BE2C (cell line): ENCODE results near the gene HBQ1.

Experiments used
- DNase-seq: peaks from one replicate; pipeline ENCODE4 v3.0.0-alpha.2; 2020
- H3K27me3 ChIP-seq: fragments of 250-450 bp; sonication (Bioruptor Pico); 2 replicates; pipeline ENCODE4 v1.5.1; 2020; ENCODE audit warnings: mild to moderate bottlenecking
- H3K36me3 ChIP-seq: fragments of 250-450 bp; sonication (Bioruptor Pico); 2 replicates; pipeline ENCODE4 v1.5.1; 2020; ENCODE audit warnings: mild to moderate bottlenecking
- H3K4me1 ChIP-seq: fragments of 250-450 bp; sonication (Bioruptor Pico); 2 replicates; pipeline ENCODE4 v1.5.1; 2020
- H3K4me3 ChIP-seq: 2 replicates; pipeline ENCODE4 v1.5.1; 2011; ENCODE audit warnings: low read depth, low read length
- H3K9me3 ChIP-seq: fragments of 250-450 bp; sonication (Bioruptor Pico); 2 replicates; pipeline ENCODE4 v1.5.1; 2020
- TF ChIP-seq, protein P1 (sequence below): IDR thresholded peaks from 2 replicates; pipeline ENCODE4 v1.5.1; 2012; ENCODE audit warnings: mild to moderate bottlenecking, low read depth, low read length

HBQ1 gene

DNA sequence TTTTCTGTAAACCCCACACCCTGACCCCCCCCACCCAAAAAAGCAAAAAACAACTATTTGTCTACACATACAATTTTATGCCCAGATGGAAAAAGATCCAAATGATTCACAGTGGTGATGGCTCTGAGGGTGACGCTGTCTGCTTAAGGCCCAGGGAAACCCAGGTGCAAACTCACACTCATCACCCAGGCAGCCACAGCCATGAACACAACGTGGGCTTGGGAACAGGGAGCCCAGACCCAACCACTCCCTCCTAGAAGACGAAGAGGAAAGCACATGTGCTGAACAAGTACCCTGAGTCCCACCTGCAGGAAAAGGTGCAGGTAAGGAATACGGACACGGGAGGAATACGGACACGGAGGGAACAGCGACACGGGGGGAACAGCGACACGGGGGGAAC, 5.4 kb downstream of the HBQ1 start:
- Histone ChIP-seq H3K9me3 (no peaks in the 10 kb centered on the region), H3K4me1 (peaks cover 5% of the 10 kb centered on the region), H3K36me3 (peaks cover 36% of the 10 kb centered on the region), H3K4me3 (no peak overlapping the region), H3K27me3 (peaks cover 3% of the 10 kb centered on the region; the same call in 1 of the 2 replicates)
- TF ChIP-seq, protein P1, sequence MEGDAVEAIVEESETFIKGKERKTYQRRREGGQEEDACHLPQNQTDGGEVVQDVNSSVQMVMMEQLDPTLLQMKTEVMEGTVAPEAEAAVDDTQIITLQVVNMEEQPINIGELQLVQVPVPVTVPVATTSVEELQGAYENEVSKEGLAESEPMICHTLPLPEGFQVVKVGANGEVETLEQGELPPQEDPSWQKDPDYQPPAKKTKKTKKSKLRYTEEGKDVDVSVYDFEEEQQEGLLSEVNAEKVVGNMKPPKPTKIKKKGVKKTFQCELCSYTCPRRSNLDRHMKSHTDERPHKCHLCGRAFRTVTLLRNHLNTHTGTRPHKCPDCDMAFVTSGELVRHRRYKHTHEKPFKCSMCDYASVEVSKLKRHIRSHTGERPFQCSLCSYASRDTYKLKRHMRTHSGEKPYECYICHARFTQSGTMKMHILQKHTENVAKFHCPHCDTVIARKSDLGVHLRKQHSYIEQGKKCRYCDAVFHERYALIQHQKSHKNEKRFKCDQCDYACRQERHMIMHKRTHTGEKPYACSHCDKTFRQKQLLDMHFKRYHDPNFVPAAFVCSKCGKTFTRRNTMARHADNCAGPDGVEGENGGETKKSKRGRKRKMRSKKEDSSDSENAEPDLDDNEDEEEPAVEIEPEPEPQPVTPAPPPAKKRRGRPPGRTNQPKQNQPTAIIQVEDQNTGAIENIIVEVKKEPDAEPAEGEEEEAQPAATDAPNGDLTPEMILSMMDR: no peak
- DNase-seq: no peak

DNA sequence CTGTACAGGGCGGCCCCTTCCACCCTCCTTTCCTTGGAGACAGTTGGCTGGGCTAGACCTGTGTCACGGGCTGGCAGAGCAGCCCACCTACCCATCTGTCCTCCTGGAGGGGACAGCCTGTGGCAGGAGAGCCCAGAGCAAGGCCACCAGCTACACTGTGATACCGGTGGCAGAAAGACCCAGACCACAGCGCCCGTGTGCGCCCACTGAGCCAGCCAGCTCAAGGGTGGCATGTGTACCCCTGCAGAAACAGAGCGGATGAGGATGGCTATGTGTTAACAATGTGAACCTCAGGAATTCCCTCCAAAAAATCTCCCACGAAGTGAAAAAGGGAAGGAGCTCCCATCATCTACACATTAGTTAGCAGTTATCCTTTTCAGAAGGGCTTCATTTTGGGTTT, 7.1 kb downstream of the HBQ1 start:
- TF ChIP-seq, protein P1: no peak
- Histone ChIP-seq H3K36me3 (peaks cover 51% of the 10 kb centered on the region), H3K27me3 (no peaks in the 10 kb centered on the region), H3K4me1 (no peaks in the 10 kb centered on the region), H3K4me3 (no peak overlapping the region), H3K9me3 (no peaks in the 10 kb centered on the region)
- DNase-seq: no peak

DNA sequence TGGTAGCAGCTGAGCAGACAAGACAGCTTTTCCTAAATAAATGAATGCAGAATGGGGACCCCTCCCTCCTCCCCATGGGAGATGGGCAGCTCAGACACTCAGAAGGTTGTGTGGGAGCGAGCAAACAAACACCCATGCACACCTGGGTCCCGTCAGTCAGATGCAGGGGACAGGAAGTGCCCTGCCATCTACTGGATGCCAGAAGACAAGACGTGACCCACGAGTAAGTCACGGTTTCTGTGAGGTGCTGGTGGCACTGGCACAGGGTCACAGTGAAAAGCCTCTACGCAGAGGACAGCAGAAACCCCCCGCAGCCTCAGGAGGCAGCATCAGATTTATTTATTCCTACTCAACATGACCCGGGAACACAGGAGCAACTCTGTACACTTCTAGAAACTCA, 8.4 kb downstream of the HBQ1 start:
- no peaks in the 10 kb centered on the region for H3K9me3 ChIP-seq
- H3K36me3 ChIP-seq: peaks cover 64% of the 10 kb centered on the region
- no peaks in the 10 kb centered on the region for H3K4me1 ChIP-seq
- no peak overlapping the region for H3K4me3 ChIP-seq
- TF ChIP-seq, protein P1: peak; percentile 42
- H3K27me3 ChIP-seq: no peaks in the 10 kb centered on the region
- no peak for DNase-seq

DNA sequence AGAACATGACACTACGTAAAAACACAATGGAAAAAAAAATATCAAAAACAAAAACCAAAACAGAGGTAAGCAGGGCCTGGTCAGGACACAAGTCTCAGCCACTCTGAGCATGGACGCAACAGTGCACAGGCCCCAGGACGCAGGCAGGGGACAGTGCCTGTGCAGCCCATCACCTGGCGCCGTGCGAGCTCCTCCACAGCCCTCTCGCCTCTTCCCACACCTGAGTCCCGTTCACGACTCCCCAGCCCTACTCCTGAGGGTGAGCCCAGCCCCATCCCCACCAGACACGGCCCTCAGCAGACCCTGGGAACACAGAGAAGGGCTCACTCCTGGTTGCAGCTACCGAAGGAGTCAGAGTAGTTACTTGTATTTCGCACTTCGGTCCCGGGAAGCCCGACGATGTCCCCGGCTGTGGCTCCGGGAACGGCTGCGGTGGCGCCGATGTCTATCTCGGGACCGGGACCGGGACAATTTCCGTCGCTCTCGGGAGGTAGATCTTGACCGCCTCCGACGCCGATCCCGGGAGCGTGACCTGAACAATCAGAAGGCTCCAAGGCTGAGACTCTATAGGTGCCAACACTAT, 9.4 kb downstream of the HBQ1 start:
- DNase-seq: no peak
- TF ChIP-seq, protein P1: no peak
- no peaks in the 10 kb centered on the region for H3K27me3 ChIP-seq
- H3K9me3 ChIP-seq: no peaks in the 10 kb centered on the region
- no peaks in the 10 kb centered on the region for H3K4me1 ChIP-seq
- H3K36me3 ChIP-seq: peaks cover 73% of the 10 kb centered on the region
- no peak overlapping the region for H3K4me3 ChIP-seq

DNA sequence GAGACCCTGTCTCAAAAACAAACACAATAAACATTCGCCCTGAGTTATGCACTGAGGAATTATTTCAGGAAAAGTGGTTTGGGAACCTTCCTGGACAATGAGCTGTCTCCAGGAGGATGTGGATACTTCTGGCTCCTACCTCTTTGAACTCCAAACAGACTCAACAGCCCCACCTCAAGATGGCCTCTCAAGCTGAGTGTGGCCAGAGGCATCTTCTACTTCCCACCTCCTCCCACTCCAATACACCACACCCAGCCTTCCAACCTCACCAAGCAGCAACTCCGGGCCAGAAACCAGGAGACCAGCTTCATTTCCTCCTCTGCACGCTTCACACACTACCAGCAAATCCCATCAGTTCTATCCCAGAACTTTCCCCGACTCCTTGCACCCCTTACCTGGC, 11.6 kb downstream of the HBQ1 start:
- no peak overlapping the region for H3K4me3 ChIP-seq
- DNase-seq: no peak

DNA sequence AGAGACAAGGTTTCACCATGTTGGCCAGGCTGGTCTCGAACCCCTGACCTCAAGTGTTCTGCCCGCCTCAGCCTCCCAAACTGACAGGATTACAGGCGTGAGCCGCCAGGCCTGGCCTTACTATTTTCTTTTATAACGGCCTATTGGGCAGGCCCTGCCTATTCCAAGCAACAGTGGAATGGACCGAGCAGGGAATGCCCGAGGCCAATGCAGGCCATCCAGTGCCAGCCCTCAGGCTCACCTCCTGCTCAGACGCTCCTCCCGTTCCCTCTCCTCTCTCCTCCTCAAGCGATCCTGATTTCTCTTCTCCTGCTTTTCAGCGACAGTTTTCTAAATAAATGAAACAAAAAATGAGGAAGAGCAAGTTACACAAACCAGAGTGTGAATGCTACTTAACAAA, 12.4 kb downstream of the HBQ1 start:
- DNase-seq: no peak
- TF ChIP-seq, protein P1: no peak
- Histone ChIP-seq H3K4me3 (no peak overlapping the region), H3K36me3 (peaks cover 91% of the 10 kb centered on the region), H3K9me3 (no peaks in the 10 kb centered on the region), H3K27me3 (no peaks in the 10 kb centered on the region), H3K4me1 (no peaks in the 10 kb centered on the region)

More for the DNA sequence above, 11.6 kb downstream of the HBQ1 start:
- Histone ChIP-seq H3K27me3 (no peaks in the 10 kb centered on the region), H3K4me1 (no peaks in the 10 kb centered on the region), H3K36me3 (peaks cover 90% of the 10 kb centered on the region), H3K9me3 (no peaks in the 10 kb centered on the region)
- TF ChIP-seq, protein P1: no peak
